Measurements from ENCODE around the gene WASF3. TPM values are rescaled to one million over a fixed set of nuclear protein-coding genes. Genes with fewer than 3 reads are reported as not detected.

The WASF3 gene
- total and polyA plus RNA-seq, 12 donors, result 12.6 to 63.3 (median 37.6) TPM

GRCh38 chr13:26590951-26591350, 33.5 kb downstream of the WASF3 start:
- WGBS, 4 donors, result 81 to 85% (median 82%) methylated on average over 4 of the region's 4 CpGs
- no peak for DNase-seq
- no peak overlapping the region for H3K4me3 ChIP-seq
- H3K9me3 ChIP-seq (replicated peaks in 1 of 3), result no peaks in the 10 kb centered on the region
- TF ChIP-seq POLR2A (IDR thresholded peaks at IDR 0.05), result no peak
- TF ChIP-seq CTCF (IDR thresholded peaks at IDR 0.05), result no peak
- H3K36me3 ChIP-seq (replicated peaks in 1 of 2), result no peaks in the 10 kb centered on the region
- H3K27ac ChIP-seq, result no peak overlapping the region
- H3K4me1 ChIP-seq (replicated peaks in 1 of 2), result peaks cover 13 to 30% of the 10 kb centered on the region in 2 donors
- intact Hi-C loops (cut with DNase I), result no loop called here
- H3K27me3 ChIP-seq, result no peaks in the 10 kb centered on the region

GRCh38 chr13:26591672-26592071, 34.2 kb downstream of the WASF3 start:
- intact Hi-C loops (cut with DNase I), result no loop called here
- TF ChIP-seq POLR2A (IDR thresholded peaks at IDR 0.05), result no peak
- no peak for TF ChIP-seq CTCF (IDR thresholded peaks at IDR 0.05)
- peaks cover 13 to 30% of the 10 kb centered on the region in 2 donors for H3K4me1 ChIP-seq (replicated peaks in 1 of 2)
- no peaks in the 10 kb centered on the region for H3K27me3 ChIP-seq
- no peaks in the 10 kb centered on the region for H3K9me3 ChIP-seq (replicated peaks in 1 of 3)
- 79 to 88% (median 80%) methylated on average over 7 of the region's 7 CpGs for WGBS, 4 donors
- DNase-seq, result no peak
- H3K36me3 ChIP-seq (replicated peaks in 1 of 2), result no peaks in the 10 kb centered on the region
- no peak overlapping the region for H3K4me3 ChIP-seq
- no peak overlapping the region for H3K27ac ChIP-seq

GRCh38 chr13:26593661-26594060, 36.2 kb downstream of the WASF3 start:
- DNase-seq, result no peak
- TF ChIP-seq CTCF (IDR thresholded peaks at IDR 0.05) (no peak), POLR2A (IDR thresholded peaks at IDR 0.05) (no peak)
- Histone ChIP-seq H3K36me3 (replicated peaks in 1 of 2) (no peaks in the 10 kb centered on the region), H3K27ac (no peak overlapping the region), H3K4me3 (no peak overlapping the region), H3K4me1 (replicated peaks in 1 of 2) (peaks cover 10 to 15% of the 10 kb centered on the region in 2 donors), H3K9me3 (replicated peaks in 1 of 3) (no peaks in the 10 kb centered on the region), H3K27me3 (no peaks in the 10 kb centered on the region)
- intact Hi-C loops (cut with DNase I), result no loop called here
- 57 to 78% (median 77%) methylated on average over 1 of the region's 1 CpG for WGBS, 4 donors

- DNase-seq, result no peak
- TF ChIP-seq POLR2A (IDR thresholded peaks at IDR 0.05), result no peak
- no peak for TF ChIP-seq CTCF (IDR thresholded peaks at IDR 0.05)
- no peaks in the 10 kb centered on the region for H3K27me3 ChIP-seq
- no peak overlapping the region for H3K27ac ChIP-seq
- no peak overlapping the region for H3K4me3 ChIP-seq
- intact Hi-C loops (cut with DNase I), result no loop called here
- H3K4me1 ChIP-seq (replicated peaks in 1 of 2), result peaks cover 9 to 14% of the 10 kb centered on the region in 2 donors
- H3K36me3 ChIP-seq (replicated peaks in 1 of 2), result no peaks in the 10 kb centered on the region
- no peaks in the 10 kb centered on the region for H3K9me3 ChIP-seq (replicated peaks in 1 of 3)
- WGBS, 4 donors, result 64 to 72% (median 68%) methylated on average over 8 of the region's 8 CpGs
These were observed 36.9 kb downstream of the WASF3 start for GRCh38 chr13:26594363-26594762.
